ENCODE results near the gene RASGRP3.
A peak's percentile ranks its signal among the peaks of the same experiment; 100 is the strongest.

Gene RASGRP3

GRCh38 chr2:33526921-33527320, 50.5 kb downstream of the RASGRP3 start:
- DNase-seq = no peak

- DNase-seq = no peak
Measured at GRCh38 chr2:33528441-33528950, 52.0 kb downstream of the RASGRP3 start.

- DNase-seq = no peak
Measured at GRCh38 chr2:33529771-33530481, 53.5 kb downstream of the RASGRP3 start.

GRCh38 chr2:33530690-33531548, 54.5 kb downstream of the RASGRP3 start:
- no peak for DNase-seq

- DNase-seq = no peak
Measured at GRCh38 chr2:33531549-33532059, 55.2 kb downstream of the RASGRP3 start.

- no peak for DNase-seq
Measured at GRCh38 chr2:33532146-33532545, 55.7 kb downstream of the RASGRP3 start.

GRCh38 chr2:33532966-33533365, 56.5 kb downstream of the RASGRP3 start:
- DNase-seq = no peak

- no peak for DNase-seq
Measured at GRCh38 chr2:33535421-33535820, 59.0 kb downstream of the RASGRP3 start.

GRCh38 chr2:33541243-33541642, 64.8 kb downstream of the RASGRP3 start:
- no peak for DNase-seq

GRCh38 chr2:33550206-33550605, 73.8 kb downstream of the RASGRP3 start:
- no peak for DNase-seq

- no peak for DNase-seq
Measured at GRCh38 chr2:33552758-33553461, 76.5 kb downstream of the RASGRP3 start.

GRCh38 chr2:33555681-33556080, 79.2 kb downstream of the RASGRP3 start:
- DNase-seq = no peak

- no peak for DNase-seq
Measured at GRCh38 chr2:33559328-33559727, 82.9 kb downstream of the RASGRP3 start.

- DNase-seq = no peak
Measured at GRCh38 chr2:33560017-33560416, 83.6 kb downstream of the RASGRP3 start.

- DNase-seq = no peak
Measured at GRCh38 chr2:33561872-33562271, 85.4 kb downstream of the RASGRP3 start.

- no peak for DNase-seq
Measured at GRCh38 chr2:33570681-33571080, 94.2 kb downstream of the RASGRP3 start.

GRCh38 chr2:33573657-33574056, 97.2 kb downstream of the RASGRP3 start:
- DNase-seq = no peak

GRCh38 chr2:33577084-33577483, 100.6 kb downstream of the RASGRP3 start:
- no peak for DNase-seq

GRCh38 chr2:33577668-33578067, 101.2 kb downstream of the RASGRP3 start:
- no peak for DNase-seq

GRCh38 chr2:33579227-33579626, 102.8 kb downstream of the RASGRP3 start:
- no peak for DNase-seq

GRCh38 chr2:33581872-33582271, 105.4 kb downstream of the RASGRP3 start:
- no peak for DNase-seq

GRCh38 chr2:33583194-33583938, 106.9 kb downstream of the RASGRP3 start:
- peak; percentile 19 for DNase-seq
